Measurements from ENCODE around the gene SLC7A8. TPM values are rescaled to one million over a fixed set of nuclear protein-coding genes. Genes with fewer than 3 reads are reported as not detected.
A peak's percentile ranks its signal among the peaks of the same experiment; 100 is the strongest.

Gene SLC7A8
- total RNA-seq, 2 donors from 2014 or later = 11.9 to 23.7 TPM

GRCh38 chr14:23124337-23124954, 59.0 kb downstream of the SLC7A8 start:
- Histone ChIP-seq H3K9me3 (no peaks in the 10 kb centered on the region), H3K27me3 (no peaks in the 10 kb centered on the region), H3K4me1 (peaks cover 0 to 22% of the 10 kb centered on the region in 2 donors), H3K27ac (peak overlapping the region in 1 of 2 donors; percentile 48), H3K36me3 (peaks cover 23% of the 10 kb centered on the region), H3K4me3 (no peak overlapping the region)
- no peak for TF ChIP-seq CTCF (IDR thresholded peaks at IDR 0.05)
- no peak for DNase-seq (ENCODE audit: low spot score)

- Histone ChIP-seq H3K36me3 (peaks cover 13% of the 10 kb centered on the region), H3K9me3 (no peaks in the 10 kb centered on the region), H3K4me1 (peaks cover 0 to 22% of the 10 kb centered on the region in 2 donors), H3K27ac (peak overlapping the region in 1 of 2 donors; percentile 48), H3K4me3 (no peak overlapping the region), H3K27me3 (no peaks in the 10 kb centered on the region)
- no peak for TF ChIP-seq CTCF (IDR thresholded peaks at IDR 0.05)
- peak; percentile 81 for DNase-seq (ENCODE audit: low spot score)
Observed at GRCh38 chr14:23123419-23123818, 60.0 kb downstream of the SLC7A8 start.

- peaks cover 0 to 22% of the 10 kb centered on the region in 2 donors for H3K4me1 ChIP-seq
- H3K36me3 ChIP-seq = peaks cover 3% of the 10 kb centered on the region
- TF ChIP-seq CTCF (IDR thresholded peaks at IDR 0.05) = no peak
- no peaks in the 10 kb centered on the region for H3K27me3 ChIP-seq
- no peak overlapping the region for H3K4me3 ChIP-seq
- H3K27ac ChIP-seq = peak overlapping the region in 1 of 2 donors; percentile 48
- DNase-seq (ENCODE audit: low spot score) = no peak
- H3K9me3 ChIP-seq = no peaks in the 10 kb centered on the region
Observed at GRCh38 chr14:23122086-23122485, 61.4 kb downstream of the SLC7A8 start.

- TF ChIP-seq CTCF (IDR thresholded peaks at IDR 0.05) = no peak
- H3K9me3 ChIP-seq = no peaks in the 10 kb centered on the region
- no peak for DNase-seq (ENCODE audit: low spot score)
Observed at GRCh38 chr14:23121361-23121771, 62.1 kb downstream of the SLC7A8 start.

GRCh38 chr14:23120541-23121251, 62.8 kb downstream of the SLC7A8 start:
- Histone ChIP-seq H3K4me1 (peaks cover 0 to 22% of the 10 kb centered on the region in 2 donors), H3K4me3 (no peak overlapping the region), H3K27ac (peak overlapping the region; percentile 37 to 48), H3K36me3 (no peaks in the 10 kb centered on the region), H3K27me3 (no peaks in the 10 kb centered on the region), H3K9me3 (no peaks in the 10 kb centered on the region)
- peak; percentile 94 for DNase-seq (ENCODE audit: low spot score)
- TF ChIP-seq CTCF (IDR thresholded peaks at IDR 0.05) = peak; percentile 96 to 100

More at GRCh38 chr14:23121361-23121771, 62.1 kb downstream of the SLC7A8 start:
- Histone ChIP-seq H3K4me1 (peaks cover 0 to 22% of the 10 kb centered on the region in 2 donors), H3K36me3 (no peaks in the 10 kb centered on the region), H3K27ac (peak overlapping the region; percentile 37 to 48), H3K4me3 (no peak overlapping the region), H3K27me3 (no peaks in the 10 kb centered on the region)

Data from right atrium auricular region (tissue), 2 donors.